Measurements from ENCODE around the gene CTAGE4. TPM values are rescaled to one million over a fixed set of nuclear protein-coding genes. Genes with fewer than 3 reads are reported as not detected.
"Not testable (repeated sequence)": the region's sequence is repeated elsewhere in the genome, so short reads cannot be mapped to it uniquely, and the experiment has no call there.

Gene CTAGE4
- total RNA-seq, 1 experiment from 2014 or later: not detected

- not testable (repeated sequence) for H3K79me2 ChIP-seq (ENCODE audit: low read length); H3K4me3 ChIP-seq (ENCODE audit: low read length); H3K9me2 ChIP-seq (replicated peaks; ENCODE audit: insufficient read depth, low read length); H3K36me3 ChIP-seq (ENCODE audit: insufficient read depth, low read length); H2AFZ ChIP-seq (ENCODE audit: low read length); DNase-seq; H4K20me1 ChIP-seq (ENCODE audit: insufficient read depth, low read depth, low read length); H3K4me1 ChIP-seq (ENCODE audit: low read length); H3K4me2 ChIP-seq (ENCODE audit: low read depth, low read length, poor library complexity, severe bottlenecking); H3K27me3 ChIP-seq (ENCODE audit: low read length); H3K9ac ChIP-seq (ENCODE audit: low read length); H3K9me3 ChIP-seq (ENCODE audit: low read length); H3K27ac ChIP-seq (ENCODE audit: low read length)
These were observed 40.4 kb downstream of the CTAGE4 start for GRCh38 chr7:144223675-144224074.

DNA sequence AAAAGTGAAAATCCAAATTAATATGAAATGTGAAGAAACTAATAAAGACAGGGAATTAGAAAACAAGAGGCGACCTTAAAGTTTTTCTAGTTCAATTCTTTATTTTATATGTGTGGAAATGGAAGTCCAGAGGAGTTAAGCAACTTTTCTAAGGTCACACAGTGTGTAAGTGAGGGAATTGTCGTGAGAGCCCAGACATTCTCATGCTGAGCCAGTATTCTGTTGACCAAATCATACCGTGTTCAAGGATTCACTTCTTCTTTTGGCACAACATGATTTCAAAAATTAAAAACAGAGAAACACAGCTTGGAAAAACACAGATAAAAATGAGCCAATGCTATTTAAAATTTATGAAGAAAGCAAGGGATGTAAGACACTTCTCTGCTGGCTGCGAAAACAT, 43.6 kb downstream of the CTAGE4 start:
- H4K20me1 ChIP-seq (ENCODE audit: insufficient read depth, low read depth, low read length); H3K36me3 ChIP-seq (ENCODE audit: insufficient read depth, low read length); H3K4me2 ChIP-seq (ENCODE audit: low read depth, low read length, poor library complexity, severe bottlenecking); H3K79me2 ChIP-seq (ENCODE audit: low read length); H3K4me1 ChIP-seq (ENCODE audit: low read length); H3K9ac ChIP-seq (ENCODE audit: low read length); H3K27me3 ChIP-seq (ENCODE audit: low read length); H3K27ac ChIP-seq (ENCODE audit: low read length); H3K4me3 ChIP-seq (ENCODE audit: low read length); H3K9me3 ChIP-seq (ENCODE audit: low read length); H3K9me2 ChIP-seq (replicated peaks; ENCODE audit: insufficient read depth, low read length); H2AFZ ChIP-seq (ENCODE audit: low read length); DNase-seq: not testable (repeated sequence)

DNA sequence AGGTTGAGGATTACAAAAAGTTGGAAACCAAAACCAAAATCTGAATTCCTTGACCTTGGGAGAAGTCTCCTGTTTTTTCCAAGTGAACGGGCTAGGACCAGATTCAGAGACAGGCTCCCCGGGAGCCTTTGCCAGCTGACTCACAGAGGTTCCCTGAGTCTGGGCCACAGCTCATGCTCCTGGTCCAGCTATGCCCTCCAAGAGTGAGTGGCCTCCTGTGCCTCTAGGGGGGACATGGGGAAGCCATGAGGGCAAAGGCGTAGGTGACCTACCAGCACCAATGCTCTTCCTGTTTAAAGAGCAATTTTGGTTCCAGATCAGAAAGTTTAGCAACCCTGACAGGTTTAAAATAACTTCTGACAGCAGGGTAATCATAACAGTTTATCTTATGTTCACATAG, 45.5 kb downstream of the CTAGE4 start:
- not testable (repeated sequence) for H3K79me2 ChIP-seq (ENCODE audit: low read length); H3K4me2 ChIP-seq (ENCODE audit: low read depth, low read length, poor library complexity, severe bottlenecking); H4K20me1 ChIP-seq (ENCODE audit: insufficient read depth, low read depth, low read length); H3K9ac ChIP-seq (ENCODE audit: low read length); H2AFZ ChIP-seq (ENCODE audit: low read length); H3K4me3 ChIP-seq (ENCODE audit: low read length); H3K9me2 ChIP-seq (replicated peaks; ENCODE audit: insufficient read depth, low read length); H3K27ac ChIP-seq (ENCODE audit: low read length); H3K27me3 ChIP-seq (ENCODE audit: low read length); H3K9me3 ChIP-seq (ENCODE audit: low read length); H3K4me1 ChIP-seq (ENCODE audit: low read length); H3K36me3 ChIP-seq (ENCODE audit: insufficient read depth, low read length); DNase-seq

DNA sequence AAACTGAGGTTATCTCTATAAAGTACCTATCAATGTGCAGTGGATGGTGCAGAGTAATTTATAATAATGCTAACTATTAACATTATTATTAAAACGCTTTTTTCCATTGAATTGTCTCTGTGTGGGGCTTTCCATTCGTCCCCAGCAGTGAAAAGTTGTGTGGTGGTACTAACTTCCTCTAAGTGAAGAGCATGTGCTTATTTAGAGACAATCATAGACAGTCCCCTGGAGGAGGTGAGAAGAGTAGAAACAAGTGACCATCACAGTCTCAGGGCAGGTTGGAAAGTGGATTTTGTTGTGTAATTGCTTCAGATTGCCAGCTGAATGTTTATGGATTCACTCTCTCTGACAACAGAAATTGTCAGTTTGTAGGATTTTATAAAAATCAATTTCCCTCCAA, 47.8 kb downstream of the CTAGE4 start:
- DNase-seq; H3K4me3 ChIP-seq (ENCODE audit: low read length); H3K27me3 ChIP-seq (ENCODE audit: low read length); H3K4me2 ChIP-seq (ENCODE audit: low read depth, low read length, poor library complexity, severe bottlenecking); H3K27ac ChIP-seq (ENCODE audit: low read length); H3K79me2 ChIP-seq (ENCODE audit: low read length); H2AFZ ChIP-seq (ENCODE audit: low read length); H3K36me3 ChIP-seq (ENCODE audit: insufficient read depth, low read length); H3K9ac ChIP-seq (ENCODE audit: low read length); H3K9me2 ChIP-seq (replicated peaks; ENCODE audit: insufficient read depth, low read length); H3K9me3 ChIP-seq (ENCODE audit: low read length); H4K20me1 ChIP-seq (ENCODE audit: insufficient read depth, low read depth, low read length); H3K4me1 ChIP-seq (ENCODE audit: low read length): not testable (repeated sequence)

DNA sequence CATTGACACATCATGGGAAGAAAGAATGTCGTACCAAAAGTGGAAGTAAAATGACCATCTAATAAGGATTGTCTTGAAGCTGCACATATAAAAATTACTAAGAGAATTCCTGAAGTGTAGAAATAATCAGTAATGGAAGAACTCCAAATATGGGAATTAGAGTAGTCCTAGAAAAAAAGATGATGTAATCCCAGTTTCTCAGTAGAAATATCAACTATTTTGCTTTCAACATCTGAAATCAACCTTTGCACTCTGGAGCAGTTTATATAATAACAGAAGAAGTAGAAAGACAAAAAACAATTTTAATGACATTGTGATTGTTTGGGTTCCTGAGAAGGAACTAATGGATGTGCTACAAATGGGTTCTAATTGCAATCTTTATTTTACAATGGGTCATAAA, 49.8 kb downstream of the CTAGE4 start:
- not testable (repeated sequence) for H3K79me2 ChIP-seq (ENCODE audit: low read length); H4K20me1 ChIP-seq (ENCODE audit: insufficient read depth, low read depth, low read length); H3K36me3 ChIP-seq (ENCODE audit: insufficient read depth, low read length); H3K9ac ChIP-seq (ENCODE audit: low read length); H3K4me2 ChIP-seq (ENCODE audit: low read depth, low read length, poor library complexity, severe bottlenecking); H3K9me3 ChIP-seq (ENCODE audit: low read length); H3K27ac ChIP-seq (ENCODE audit: low read length); H3K4me1 ChIP-seq (ENCODE audit: low read length); H3K27me3 ChIP-seq (ENCODE audit: low read length); H2AFZ ChIP-seq (ENCODE audit: low read length); DNase-seq; H3K9me2 ChIP-seq (replicated peaks; ENCODE audit: insufficient read depth, low read length); H3K4me3 ChIP-seq (ENCODE audit: low read length)

Other genes starting within 250 kb of the CTAGE4 start
- not detected in 2 replicates for gene OR2F2, start 248.2 kb upstream of the CTAGE4 start, total RNA-seq (2014; rRNA removed; shearing (Covaris generic); ENCODE audit: low replicate concordance)
- not detected in 2 replicates for gene OR2F1, start 228.6 kb upstream of the CTAGE4 start, total RNA-seq (2014; rRNA removed; shearing (Covaris generic); ENCODE audit: low replicate concordance)
- gene OR6B1, start 183.1 kb upstream of the CTAGE4 start, total RNA-seq (2014; rRNA removed; shearing (Covaris generic); ENCODE audit: low replicate concordance): not detected in 2 replicates
- gene OR2A5, start 134.5 kb upstream of the CTAGE4 start, total RNA-seq (2014; rRNA removed; shearing (Covaris generic); ENCODE audit: low replicate concordance): not detected in 2 replicates
- not detected in 2 replicates for gene OR2A25, start 113.7 kb upstream of the CTAGE4 start, total RNA-seq (2014; rRNA removed; shearing (Covaris generic); ENCODE audit: low replicate concordance)
- gene OR2A12, start 97.2 kb upstream of the CTAGE4 start, total RNA-seq (2014; rRNA removed; shearing (Covaris generic); ENCODE audit: low replicate concordance): not detected in 2 replicates
- gene OR2A2, start 73.9 kb upstream of the CTAGE4 start, total RNA-seq (2014; rRNA removed; shearing (Covaris generic); ENCODE audit: low replicate concordance): not detected in 2 replicates
- not detected in 2 replicates for gene OR2A14, start 60.3 kb upstream of the CTAGE4 start, total RNA-seq (2014; rRNA removed; shearing (Covaris generic); ENCODE audit: low replicate concordance)
- 0.30 and 0.36 TPM in 2 replicates for gene ARHGEF35, start 12.4 kb downstream of the CTAGE4 start, total RNA-seq (2014; rRNA removed; shearing (Covaris generic); ENCODE audit: low replicate concordance)
- not detected in 2 replicates for gene OR2A42, start 56.1 kb downstream of the CTAGE4 start, total RNA-seq (2014; rRNA removed; shearing (Covaris generic); ENCODE audit: low replicate concordance)
- not detected in 2 replicates for gene OR2A7, start 81.3 kb downstream of the CTAGE4 start, total RNA-seq (2014; rRNA removed; shearing (Covaris generic); ENCODE audit: low replicate concordance)
- gene CTAGE8, start 85.8 kb downstream of the CTAGE4 start, total RNA-seq (2014; rRNA removed; shearing (Covaris generic); ENCODE audit: low replicate concordance): not detected in 2 replicates
- not detected in 2 replicates for gene OR2A1, start 129.0 kb downstream of the CTAGE4 start, total RNA-seq (2014; rRNA removed; shearing (Covaris generic); ENCODE audit: low replicate concordance)
- gene ARHGEF5, start 171.9 kb downstream of the CTAGE4 start, total RNA-seq (2014; rRNA removed; shearing (Covaris generic); ENCODE audit: low replicate concordance): not detected in 2 replicates
- not detected in 2 replicates for gene NOBOX, start 220.2 kb downstream of the CTAGE4 start, total RNA-seq (2014; rRNA removed; shearing (Covaris generic); ENCODE audit: low replicate concordance)